IMR-90 (cell line): ENCODE measurements around the gene MRPL30. TPM values are rescaled to one million over a fixed set of nuclear protein-coding genes. Genes with fewer than 3 reads are reported as not detected.

ENCODE experiments used
- ATAC-seq: fragments of 200-7000 bp; cut with Tn5 transposase; 2 replicates; pipeline ENCODE4 v1.9.1; 2020; ENCODE audit warnings: low read depth, mild to moderate bottlenecking, moderate library complexity
- BruUV-seq: library from RNA; stranded (reverse); fragments of 400-500 nt; replicated peaks from 2 replicates; lab custom pipeline; 2021; lab: Mats Ljungman, UMichigan
- CTCF ChIA-PET: fragments of 300-600 bp; formaldehyde crosslinking; extraction: SDS; loops from one replicate; lab custom pipeline; 2021; ENCODE audit warnings: antibody characterized with exemption; lab: Yijun Ruan, JAX
- POLR2A ChIA-PET: fragments of 300-600 bp; sonication (Branson Sonifier 250); formaldehyde crosslinking; loops from one replicate; lab custom pipeline; 2022; ENCODE audit warnings: antibody characterized with exemption; ENCODE audit not compliant: unreplicated experiment; lab: Charles Lee
- DNase-seq: peaks from one replicate; pipeline ENCODE4 v3.0.0; 2013
- H2AFZ ChIP-seq: replicated peaks from 2 replicates; pipeline ENCODE3; 2013; ENCODE audit warnings: low read length, mild to moderate bottlenecking; ENCODE audit not compliant: poor library complexity
- H2AK5ac ChIP-seq: 2 replicates; pipeline ENCODE4 v1.6.1; 2013; ENCODE audit warnings: low read depth, low read length, inconsistent platforms
- H2AK9ac ChIP-seq: replicated peaks from 2 replicates; pipeline ENCODE3; 2013; ENCODE audit warnings: mild to moderate bottlenecking, low read depth, low read length, moderate library complexity; ENCODE audit not compliant: poor library complexity
- H2BK120ac ChIP-seq: 2 replicates; pipeline ENCODE4 v1.6.1; 2013; ENCODE audit warnings: low read depth, low read length, inconsistent platforms
- H2BK15ac ChIP-seq: 3 replicates; pipeline ENCODE4 v1.6.1; 2013; ENCODE audit warnings: low read depth, low read length, inconsistent platforms
- H2BK20ac ChIP-seq: 2 replicates; pipeline ENCODE4 v1.6.1; 2013; ENCODE audit warnings: low read depth, mild to moderate bottlenecking, inconsistent platforms, low read length, moderate library complexity
- H2BK5ac ChIP-seq: 2 replicates; pipeline ENCODE4 v1.6.1; 2013; ENCODE audit warnings: mild to moderate bottlenecking, low read depth, low read length, inconsistent platforms; ENCODE audit not compliant: poor library complexity, severe bottlenecking
- H3K14ac ChIP-seq: replicated peaks from 2 replicates; pipeline ENCODE4 v1.6.1; 2013; ENCODE audit warnings: low read depth, low read length, inconsistent platforms
- H3K18ac ChIP-seq: 2 replicates; pipeline ENCODE4 v1.6.1; 2013; ENCODE audit warnings: low read depth, low read length, control low read depth
- H3K23ac ChIP-seq: 2 replicates; pipeline ENCODE4 v1.6.1; 2013; ENCODE audit warnings: low read depth, low read length, inconsistent platforms
- H3K27ac ChIP-seq: 2 replicates; pipeline ENCODE4 v1.5.1; 2013; ENCODE audit warnings: mild to moderate bottlenecking, control low read depth, low read length; ENCODE audit not compliant: insufficient read depth
- H3K27me3 ChIP-seq: 2 replicates; pipeline ENCODE4 v1.6.1; 2013; ENCODE audit warnings: low read length; ENCODE audit not compliant: control insufficient read depth, insufficient read depth
- H3K36me3 ChIP-seq: 2 replicates; pipeline ENCODE4 v1.6.1; 2013; ENCODE audit warnings: low read length, mixed read lengths; ENCODE audit not compliant: control insufficient read depth, insufficient read depth
- H3K4ac ChIP-seq: 2 replicates; pipeline ENCODE4 v1.6.1; 2013; ENCODE audit warnings: low read depth, low read length, inconsistent platforms
- H3K4me1 ChIP-seq: 2 replicates; pipeline ENCODE4 v1.6.1; 2013; ENCODE audit warnings: low read length, mixed read lengths; ENCODE audit not compliant: control insufficient read depth, insufficient read depth
- H3K4me2 ChIP-seq: 2 replicates; pipeline ENCODE4 v1.6.1; 2013; ENCODE audit warnings: low read depth, mild to moderate bottlenecking, control low read depth, low read length, moderate library complexity
- H3K4me3 ChIP-seq: 2 replicates; pipeline ENCODE4 v1.5.1; 2013; ENCODE audit warnings: low read depth, mild to moderate bottlenecking, control low read depth, low read length, moderate library complexity; ENCODE audit not compliant: insufficient read depth
- H3K56ac ChIP-seq: 2 replicates; pipeline ENCODE4 v1.6.1; 2013; ENCODE audit warnings: low read length, inconsistent platforms; ENCODE audit not compliant: insufficient read depth; ENCODE audit errors: extremely low read depth
- H3K79me1 ChIP-seq, 2 experiments: 2 replicates each; pipeline ENCODE4 v1.6.1; 2013; ENCODE audit warnings: low read length in 2 of 2, inconsistent platforms in 1 of 2, low read depth in 1 of 2
- H3K9ac ChIP-seq: 2 replicates; pipeline ENCODE4 v1.6.1; 2013; ENCODE audit warnings: low read depth, low read length, control low read depth
- H3K9me1 ChIP-seq: 2 replicates; pipeline ENCODE4 v1.6.1; 2013; ENCODE audit warnings: low read length, inconsistent platforms; ENCODE audit not compliant: insufficient read depth
- H3K9me3 ChIP-seq: 2 replicates; pipeline ENCODE4 v1.6.1; 2013; ENCODE audit warnings: low read length; ENCODE audit not compliant: control insufficient read depth, insufficient read depth
- H4K20me1 ChIP-seq: 2 replicates; pipeline ENCODE4 v1.6.1; 2013; ENCODE audit warnings: low read length, inconsistent platforms; ENCODE audit not compliant: insufficient read depth
- H4K5ac ChIP-seq: 2 replicates; pipeline ENCODE4 v1.6.1; 2013; ENCODE audit warnings: mild to moderate bottlenecking, low read depth, low read length, control low read depth
- H4K8ac ChIP-seq, 2 experiments: 2 replicates each; pipeline ENCODE4 v1.6.1; 2013; ENCODE audit warnings: low read depth in 2 of 2, low read length in 2 of 2, control low read depth in 1 of 2, inconsistent platforms in 1 of 2
- H4K91ac ChIP-seq: 2 replicates; pipeline ENCODE4 v1.6.1; 2013; ENCODE audit warnings: low read depth, low read length, inconsistent platforms; ENCODE audit not compliant: insufficient read depth
- BHLHE40 ChIP-seq: fragments of 150-350 bp; IDR thresholded peaks from 2 replicates; pipeline ENCODE4 v1.6.1; 2016; ENCODE audit warnings: mild to moderate bottlenecking, low read depth, low read length
- CEBPB ChIP-seq: IDR thresholded peaks from 2 replicates; pipeline ENCODE4 v1.6.1; 2012; ENCODE audit warnings: low read depth, low read length, improper control_type of control experiment
- CHD1 ChIP-seq: IDR thresholded peaks from 2 replicates; pipeline ENCODE4 v1.6.1; 2012; ENCODE audit warnings: low read depth, low read length, improper control_type of control experiment
- MAZ ChIP-seq: IDR thresholded peaks from 2 replicates; pipeline ENCODE4 v1.6.1; 2012; ENCODE audit warnings: low read depth, mild to moderate bottlenecking, low read length, improper control_type of control experiment, moderate library complexity, borderline replicate concordance
- MXI1 ChIP-seq: IDR thresholded peaks from 2 replicates; pipeline ENCODE4 v1.6.1; 2012; ENCODE audit warnings: low read depth, mild to moderate bottlenecking, low read length, moderate library complexity, borderline replicate concordance
- NFE2L2 ChIP-seq: fragments of 150-350 bp; IDR thresholded peaks from 2 replicates; pipeline ENCODE4 v1.6.1; 2016; ENCODE audit warnings: low read depth, mild to moderate bottlenecking, low read length
- RAD21 ChIP-seq: IDR thresholded peaks from 2 replicates; pipeline ENCODE4 v1.6.1; 2012; ENCODE audit warnings: low read length, improper control_type of control experiment
- RFX5 ChIP-seq: IDR thresholded peaks from 2 replicates; pipeline ENCODE4 v1.8.0; 2012; ENCODE audit warnings: low read depth, mild to moderate bottlenecking, low read length, moderate library complexity
- WGBS, 2 experiments: methylation state at CpG; one replicate each; pipeline versions ENCODE4 v1.1.5 to v1.1.7; 2013; ENCODE audit warnings: missing lambda C conversion rate in 2 of 2; ENCODE audit not compliant: insufficient read length in 1 of 2; ENCODE audit errors: extremely low coverage in 2 of 2; 5-methylcytosine and 5-hydroxymethylcytosine counted together
- dilution Hi-C: fragments of 300-500 bp; cut with HindIII; formaldehyde crosslinking; loops from one replicate; pipeline ENCODE4 v1.14.3; 2018; ENCODE audit warnings: low sequenced_read_pairs; ENCODE audit not compliant: unreplicated experiment
- in situ Hi-C: fragments of 300-500 bp; cut with MboI; formaldehyde crosslinking; loops from 3 replicates; pipeline ENCODE4 v1.14.3; 2019; ENCODE audit warnings: low sequenced_read_pairs, inconsistent platforms, mixed read lengths
- intact Hi-C: fragments of 100-400 bp; cut with micrococcal nuclease; formaldehyde crosslinking; loops from 2 replicates; pipeline ENCODE4 v1.10.0; 2022
- polyA plus RNA-seq, 3 experiments: library from polyadenylated mRNA; depleted of rRNA; stranded (reverse); fragments of >200 nt; gene quantifications; 2 replicates each; pipeline ENCODE4 v1.2.3, GENCODE V29; 2012; ENCODE audit warnings: low replicate concordance in 1 of 3
- total RNA-seq: library from RNA; depleted of rRNA; stranded (reverse); fragments of >200 nt; gene quantifications from 2 replicates; pipeline ENCODE4 v1.2.3, GENCODE V29; 2012
- TF ChIP-seq, protein P1 (sequence below): conservative IDR thresholded peaks from 2 replicates; pipeline ENCODE4 v1.5.1; 2012; ENCODE audit warnings: mild to moderate bottlenecking, low read depth, low read length, improper control_type of control experiment

MRPL30 gene
- total and polyA plus RNA-seq, 2 of the 4 experiments (the other 2 are of a cell fraction): 18.7 to 34.8 TPM

DNA sequence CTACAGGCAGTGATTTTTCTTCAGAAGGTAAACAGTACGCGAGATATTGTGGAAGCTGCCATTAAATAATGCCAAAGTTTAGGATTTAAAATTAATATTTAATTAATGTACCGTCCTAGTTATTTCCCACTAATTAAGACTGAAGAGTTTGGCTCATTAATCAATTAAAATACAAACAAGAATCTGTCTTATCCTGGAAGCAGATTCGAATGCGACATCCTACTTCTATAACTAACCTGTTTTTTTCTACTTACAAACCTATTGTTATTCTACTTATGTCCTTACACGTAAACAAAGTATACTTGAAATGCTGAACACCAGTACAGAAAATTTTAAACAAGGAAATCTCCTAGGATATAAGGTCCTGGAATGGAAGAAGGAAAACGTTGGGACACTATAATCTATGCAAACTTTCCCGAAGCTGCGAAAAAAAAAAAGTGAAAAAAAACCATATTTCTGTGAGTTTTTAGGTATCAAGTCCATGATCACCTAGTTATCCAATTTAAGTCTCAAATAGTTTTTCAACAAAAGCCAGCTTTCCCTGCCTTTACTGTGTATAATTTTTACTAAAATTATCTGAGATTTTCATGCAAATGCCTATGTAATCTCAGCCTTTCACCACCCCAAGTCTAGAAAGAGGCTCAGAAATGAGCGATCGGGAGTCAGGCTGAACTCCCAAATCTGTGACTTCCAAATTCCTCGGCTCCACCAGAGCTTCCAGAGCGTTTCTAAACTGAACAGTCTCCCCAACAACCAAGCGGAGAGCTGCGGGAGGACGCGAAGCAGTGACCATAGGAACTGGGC is 40.7 kb upstream of the MRPL30 start:
- Histone ChIP-seq H3K23ac (0 out of 2 replicates have a peak overlapping the region, but pooled peaks have one; percentile 80), H3K4me2 (peak overlapping the region; percentile 99), H3K4me3 (peak overlapping the region; percentile 94), H3K9me1 (no peaks in the 10 kb centered on the region; the same call in 1 of the 2 replicates), H2AK9ac (no peak overlapping the region), H2AFZ (peak overlapping the region; percentile 99), H3K79me1 (no peaks in the 10 kb centered on the region), H3K56ac (no peak overlapping the region), H3K4me1 (no peaks in the 10 kb centered on the region; the same call in 1 of the 2 replicates), H2AK5ac (no peak overlapping the region), H4K5ac (no peak overlapping the region), H3K18ac (no peak overlapping the region), H2BK5ac (no peak overlapping the region), H3K14ac (no peak overlapping the region), H4K20me1 (no peaks in the 10 kb centered on the region), H3K9me3 (no peaks in the 10 kb centered on the region), H3K27me3 (peaks cover 2% of the 10 kb centered on the region), H3K9ac (peak overlapping the region; percentile 53; the same call in 1 of the 2 replicates), H3K27ac (no peak overlapping the region), H4K8ac (no peak overlapping the region; a peak in 2 of 4 replicates), H4K91ac (no peak overlapping the region), H2BK20ac (no peak overlapping the region), H3K4ac (no peak overlapping the region), H2BK120ac (no peak overlapping the region), H3K36me3 (no peaks in the 10 kb centered on the region), H2BK15ac (no peak overlapping the region)
- TF ChIP-seq CHD1 (no peak), RFX5 (no peak), CEBPB (no peak), BHLHE40 (no peak), RAD21 (no peak), NFE2L2 (no peak), MAZ (no peak), MXI1 (no peak)
- TF ChIP-seq, protein P1, sequence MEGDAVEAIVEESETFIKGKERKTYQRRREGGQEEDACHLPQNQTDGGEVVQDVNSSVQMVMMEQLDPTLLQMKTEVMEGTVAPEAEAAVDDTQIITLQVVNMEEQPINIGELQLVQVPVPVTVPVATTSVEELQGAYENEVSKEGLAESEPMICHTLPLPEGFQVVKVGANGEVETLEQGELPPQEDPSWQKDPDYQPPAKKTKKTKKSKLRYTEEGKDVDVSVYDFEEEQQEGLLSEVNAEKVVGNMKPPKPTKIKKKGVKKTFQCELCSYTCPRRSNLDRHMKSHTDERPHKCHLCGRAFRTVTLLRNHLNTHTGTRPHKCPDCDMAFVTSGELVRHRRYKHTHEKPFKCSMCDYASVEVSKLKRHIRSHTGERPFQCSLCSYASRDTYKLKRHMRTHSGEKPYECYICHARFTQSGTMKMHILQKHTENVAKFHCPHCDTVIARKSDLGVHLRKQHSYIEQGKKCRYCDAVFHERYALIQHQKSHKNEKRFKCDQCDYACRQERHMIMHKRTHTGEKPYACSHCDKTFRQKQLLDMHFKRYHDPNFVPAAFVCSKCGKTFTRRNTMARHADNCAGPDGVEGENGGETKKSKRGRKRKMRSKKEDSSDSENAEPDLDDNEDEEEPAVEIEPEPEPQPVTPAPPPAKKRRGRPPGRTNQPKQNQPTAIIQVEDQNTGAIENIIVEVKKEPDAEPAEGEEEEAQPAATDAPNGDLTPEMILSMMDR: no peak
- DNase-seq (peak; percentile 3), ATAC-seq (no peak; the same call in 1 of the 2 replicates)
- intact Hi-C loops (no loop called here), dilution Hi-C loops (no loop called here), in situ Hi-C loops (no loop called here)
- ChIA-PET CTCF (interaction anchor here (0.9 kb wide), 2 partner anchors 106 to 491 kb away, joined by 3 read pairs; no protein-coding TSS in a partner anchor), POLR2A (no interaction called here)
- BruUV-seq: no TSS peak
- no CpG with 5 or more reads among the region's 17 CpGs for WGBS, 2 experiments
